Measurements from ENCODE around the gene SRSF1.
"Not testable (repeated sequence)": the region's sequence is repeated elsewhere in the genome, so short reads cannot be mapped to it uniquely, and the experiment has no call there.

DNA sequence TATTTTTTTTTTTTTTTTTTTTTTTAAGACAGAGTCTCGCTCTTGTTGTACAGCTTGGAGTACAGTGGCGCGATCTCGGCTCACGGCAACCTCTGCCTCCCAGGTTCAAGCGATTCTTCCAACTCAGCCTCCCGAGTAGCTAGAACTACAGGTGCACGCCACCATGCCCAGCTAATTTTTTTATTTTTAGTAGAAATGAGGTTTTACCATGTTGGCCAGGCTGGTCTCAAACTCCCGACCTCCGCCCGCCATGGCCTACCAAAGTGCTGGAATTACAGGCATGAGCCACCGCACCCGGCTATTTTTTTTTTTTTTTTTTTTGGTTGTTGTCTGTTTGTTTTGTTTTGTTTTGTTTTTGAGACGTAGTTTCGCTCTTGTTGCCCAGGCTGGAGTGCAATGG lies 48.7 kb downstream of the SRSF1 start:
- not testable (repeated sequence) for TF ChIP-seq EZH2 (IDR thresholded peaks at IDR 0.05); POLR2AphosphoS5 (IDR thresholded peaks at IDR 0.05; ENCODE audit: borderline replicate concordance, low read depth, low read length); FOXP2 (optimal IDR thresholded peaks at IDR 0.05; ENCODE audit: control extremely low read depth, extremely low read length, insufficient read depth)

Data from SK-N-MC (cell line).